HG03558 (cell line): ENCODE measurements around the gene NCOA3.
"Not testable (repeated sequence)": the region's sequence is repeated elsewhere in the genome, so short reads cannot be mapped to it uniquely, and the experiment has no call there.

Experiments
- ATAC-seq: cut with Tn5 transposase; IDR thresholded peaks from one replicate; pipeline ENCODE4 v1.9.1; 2021; ENCODE audit warnings: moderate number of reproducible peaks; ENCODE audit not compliant: unreplicated experiment; ENCODE audit errors: extremely low read depth

Gene NCOA3

GRCh38 chr20:47501482-47502270, at the start of gene NCOA3:
Gene NCOA3, plus strand, starts transcription at chr20:47501887. Its CDS starts 120,361 bp downstream, at chr20:47622248.
- no peak for ATAC-seq

GRCh38 chr20:47452736-47453161, 48.9 kb upstream of the NCOA3 start:
- no peak for ATAC-seq

- peak; percentile 78 for ATAC-seq
Measured at GRCh38 chr20:47453167-47453782, 48.4 kb upstream of the NCOA3 start.

GRCh38 chr20:47454298-47455132, 47.2 kb upstream of the NCOA3 start:
- no peak for ATAC-seq

GRCh38 chr20:47455133-47456040, 46.3 kb upstream of the NCOA3 start:
- ATAC-seq, result no peak

GRCh38 chr20:47456041-47456537, 45.6 kb upstream of the NCOA3 start:
- ATAC-seq, result no peak

- no peak for ATAC-seq
Measured at GRCh38 chr20:47456952-47457724, 44.5 kb upstream of the NCOA3 start.

GRCh38 chr20:47458280-47459050, 43.2 kb upstream of the NCOA3 start:
- ATAC-seq, result not testable (repeated sequence)

- ATAC-seq, result no peak
Measured at GRCh38 chr20:47459344-47460073, 42.2 kb upstream of the NCOA3 start.

GRCh38 chr20:47460761-47461112, 41.0 kb upstream of the NCOA3 start:
- not testable (repeated sequence) for ATAC-seq

GRCh38 chr20:47461120-47461685, 40.5 kb upstream of the NCOA3 start:
- ATAC-seq, result no peak

- ATAC-seq, result not testable (repeated sequence)
Measured at GRCh38 chr20:47461906-47462305, 39.8 kb upstream of the NCOA3 start.

- no peak for ATAC-seq
Measured at GRCh38 chr20:47464380-47465101, 37.1 kb upstream of the NCOA3 start.

GRCh38 chr20:47465335-47466090, 36.2 kb upstream of the NCOA3 start:
- ATAC-seq, result no peak

GRCh38 chr20:47466213-47466612, 35.5 kb upstream of the NCOA3 start:
- no peak for ATAC-seq
